Measurements from ENCODE around the gene ITGBL1.

Gene ITGBL1

GRCh38 chr13:101486708-101487437 is 34.4 kb downstream of the ITGBL1 start:
- Histone ChIP-seq H3K27me3 (ENCODE audit: insufficient read depth, low read length, poor library complexity, severe bottlenecking) (no peaks in the 10 kb centered on the region), H3K79me2 (ENCODE audit: insufficient read depth, low read length) (no peaks in the 10 kb centered on the region), H3K9me3 (ENCODE audit: insufficient read depth, low read depth, low read length) (no peaks in the 10 kb centered on the region), H3K36me3 (ENCODE audit: insufficient read depth, low read length) (no peaks in the 10 kb centered on the region), H4K20me1 (ENCODE audit: insufficient read depth, low read length, poor library complexity, severe bottlenecking) (no peaks in the 10 kb centered on the region), H3K9me2 (replicated peaks; ENCODE audit: low read depth, low read length) (no peaks in the 10 kb centered on the region), H3K9ac (ENCODE audit: low read depth, low read length, poor library complexity, severe bottlenecking) (no peak overlapping the region), H2AFZ (ENCODE audit: low read length) (no peak overlapping the region), H3K4me3 (ENCODE audit: low read length, poor library complexity, severe bottlenecking) (no peak overlapping the region), H3F3A (ENCODE audit: low read depth) (no peaks in the 10 kb centered on the region), H3K4me2 (ENCODE audit: low read depth, low read length, poor library complexity, severe bottlenecking) (no peak overlapping the region), H3K4me1 (ENCODE audit: insufficient read depth, low read length, poor library complexity, severe bottlenecking) (no peaks in the 10 kb centered on the region)
- no peak for TF ChIP-seq CTCF (conservative IDR thresholded peaks at IDR 0.05; ENCODE audit: low read length)
- TF ChIP-seq EZH2phosphoT487 (IDR thresholded peaks at IDR 0.05; ENCODE audit: borderline replicate concordance) = no peak

GRCh38 chr13:101487438-101487830 is 35.0 kb downstream of the ITGBL1 start:
- H3K4me2 ChIP-seq (ENCODE audit: low read depth, low read length, poor library complexity, severe bottlenecking) = no peak overlapping the region
- H3K9me2 ChIP-seq (replicated peaks; ENCODE audit: low read depth, low read length) = no peaks in the 10 kb centered on the region
- H2AFZ ChIP-seq (ENCODE audit: low read length) = no peak overlapping the region
- TF ChIP-seq CTCF (conservative IDR thresholded peaks at IDR 0.05; ENCODE audit: low read length) (no peak), EZH2phosphoT487 (IDR thresholded peaks at IDR 0.05; ENCODE audit: borderline replicate concordance) (no peak)
- no peaks in the 10 kb centered on the region for H3K36me3 ChIP-seq (ENCODE audit: insufficient read depth, low read length)
- no peaks in the 10 kb centered on the region for H3K4me1 ChIP-seq (ENCODE audit: insufficient read depth, low read length, poor library complexity, severe bottlenecking)
- H3K27me3 ChIP-seq (ENCODE audit: insufficient read depth, low read length, poor library complexity, severe bottlenecking) = no peaks in the 10 kb centered on the region
- H3K4me3 ChIP-seq (ENCODE audit: low read length, poor library complexity, severe bottlenecking) = no peak overlapping the region
- no peaks in the 10 kb centered on the region for H3F3A ChIP-seq (ENCODE audit: low read depth)
- H4K20me1 ChIP-seq (ENCODE audit: insufficient read depth, low read length, poor library complexity, severe bottlenecking) = no peaks in the 10 kb centered on the region
- H3K79me2 ChIP-seq (ENCODE audit: insufficient read depth, low read length) = no peaks in the 10 kb centered on the region
- no peak overlapping the region for H3K9ac ChIP-seq (ENCODE audit: low read depth, low read length, poor library complexity, severe bottlenecking)
- no peaks in the 10 kb centered on the region for H3K9me3 ChIP-seq (ENCODE audit: insufficient read depth, low read depth, low read length)

GRCh38 chr13:101488734-101489133 is 36.3 kb downstream of the ITGBL1 start:
- TF ChIP-seq EZH2phosphoT487 (IDR thresholded peaks at IDR 0.05; ENCODE audit: borderline replicate concordance) (no peak), CTCF (conservative IDR thresholded peaks at IDR 0.05; ENCODE audit: low read length) (no peak)
- Histone ChIP-seq H4K20me1 (ENCODE audit: insufficient read depth, low read length, poor library complexity, severe bottlenecking) (no peaks in the 10 kb centered on the region), H3K79me2 (ENCODE audit: insufficient read depth, low read length) (no peaks in the 10 kb centered on the region), H3K4me2 (ENCODE audit: low read depth, low read length, poor library complexity, severe bottlenecking) (no peak overlapping the region), H2AFZ (ENCODE audit: low read length) (no peak overlapping the region), H3K36me3 (ENCODE audit: insufficient read depth, low read length) (no peaks in the 10 kb centered on the region), H3F3A (ENCODE audit: low read depth) (no peaks in the 10 kb centered on the region), H3K27me3 (ENCODE audit: insufficient read depth, low read length, poor library complexity, severe bottlenecking) (no peaks in the 10 kb centered on the region), H3K9me3 (ENCODE audit: insufficient read depth, low read depth, low read length) (no peaks in the 10 kb centered on the region), H3K4me3 (ENCODE audit: low read length, poor library complexity, severe bottlenecking) (no peak overlapping the region), H3K4me1 (ENCODE audit: insufficient read depth, low read length, poor library complexity, severe bottlenecking) (no peaks in the 10 kb centered on the region), H3K9ac (ENCODE audit: low read depth, low read length, poor library complexity, severe bottlenecking) (no peak overlapping the region), H3K9me2 (replicated peaks; ENCODE audit: low read depth, low read length) (no peaks in the 10 kb centered on the region)

Data from Loucy (cell line).